H9 (cell line): Measurements from ENCODE around the gene AJAP1. TPM values are rescaled to one million over a fixed set of nuclear protein-coding genes. Genes with fewer than 3 reads are reported as not detected.

ENCODE experiments used
- DNase-seq: peaks from one replicate; pipeline ENCODE4 v3.0.0-alpha.2; 2017
- H2AFZ ChIP-seq: one replicate; pipeline ENCODE4 v1.6.1; 2013; ENCODE audit warnings: mild to moderate bottlenecking, low read length, control low read depth, moderate library complexity
- H2AK5ac ChIP-seq: 2 replicates; pipeline ENCODE4 v1.6.1; 2013; ENCODE audit warnings: low read length, control low read depth, mixed read lengths; ENCODE audit not compliant: insufficient read length
- H2BK120ac ChIP-seq: one replicate; pipeline ENCODE4 v1.6.1; 2013; ENCODE audit warnings: low read depth, mild to moderate bottlenecking, low read length, control low read depth, inconsistent platforms; ENCODE audit not compliant: poor library complexity, severe bottlenecking
- H2BK12ac ChIP-seq: 2 replicates; pipeline ENCODE4 v1.6.1; 2013; ENCODE audit warnings: low read length, control low read depth, mixed read lengths, low read depth; ENCODE audit not compliant: insufficient read length
- H2BK15ac ChIP-seq: 2 replicates; pipeline ENCODE4 v1.6.1; 2013; ENCODE audit warnings: low read depth, low read length, control low read depth
- H2BK20ac ChIP-seq: one replicate; pipeline ENCODE4 v1.6.1; 2013; ENCODE audit warnings: low read depth, mild to moderate bottlenecking, low read length, control low read depth, inconsistent platforms; ENCODE audit not compliant: poor library complexity, severe bottlenecking
- H2BK5ac ChIP-seq: 2 replicates; pipeline ENCODE4 v1.6.1; 2013; ENCODE audit warnings: low read length, control low read depth, mixed read lengths; ENCODE audit not compliant: insufficient read length
- H3K14ac ChIP-seq: 2 replicates; pipeline ENCODE4 v1.6.1; 2013; ENCODE audit warnings: low read length, control low read depth; ENCODE audit not compliant: insufficient read depth
- H3K18ac ChIP-seq: 2 replicates; pipeline ENCODE4 v1.6.1; 2013; ENCODE audit warnings: low read depth, mild to moderate bottlenecking, mixed read lengths, low read length, control low read depth; ENCODE audit not compliant: insufficient read length
- H3K23ac ChIP-seq: 2 replicates; pipeline ENCODE4 v1.6.1; 2013; ENCODE audit warnings: low read length, control low read depth, mixed read lengths, low read depth; ENCODE audit not compliant: insufficient read length
- H3K23me2 ChIP-seq: 2 replicates; pipeline ENCODE4 v1.6.1; 2013; ENCODE audit warnings: low read depth, mild to moderate bottlenecking, mixed read lengths, low read length, control low read depth; ENCODE audit not compliant: insufficient read length, poor library complexity, severe bottlenecking
- H3K27ac ChIP-seq: 2 replicates; pipeline ENCODE4 v1.5.1; 2013; ENCODE audit warnings: low read length, control low read depth, mixed read lengths, low read depth; ENCODE audit not compliant: insufficient read length
- H3K27me3 ChIP-seq: 2 replicates; pipeline ENCODE4 v1.6.1; 2013; ENCODE audit warnings: low read length, control low read depth, inconsistent platforms; ENCODE audit not compliant: insufficient read depth
- H3K4ac ChIP-seq: 2 replicates; pipeline ENCODE4 v1.6.1; 2013; ENCODE audit warnings: low read depth, mild to moderate bottlenecking, control low read depth, inconsistent platforms, low read length, moderate library complexity
- H3K4me1 ChIP-seq: 2 replicates; pipeline ENCODE4 v1.6.1; 2013; ENCODE audit warnings: low read length, control low read depth, inconsistent platforms; ENCODE audit not compliant: insufficient read depth
- H3K4me2 ChIP-seq: 2 replicates; pipeline ENCODE4 v1.6.1; 2013; ENCODE audit warnings: low read length, control low read depth, mixed read lengths; ENCODE audit not compliant: insufficient read length, insufficient read depth
- H3K56ac ChIP-seq: 2 replicates; pipeline ENCODE4 v1.6.1; 2013; ENCODE audit warnings: low read depth, mild to moderate bottlenecking, mixed read lengths, low read length, control low read depth; ENCODE audit not compliant: insufficient read length
- H3K79me1 ChIP-seq: 2 replicates; pipeline ENCODE4 v1.6.1; 2013; ENCODE audit warnings: low read depth, mild to moderate bottlenecking, moderate library complexity, low read length, control low read depth, inconsistent platforms; ENCODE audit not compliant: insufficient read depth, poor library complexity, severe bottlenecking
- H3K79me2 ChIP-seq: 2 replicates; pipeline ENCODE4 v1.6.1; 2013; ENCODE audit warnings: low read length, control low read depth, inconsistent platforms; ENCODE audit not compliant: insufficient read depth
- H3K9ac ChIP-seq: 2 replicates; pipeline ENCODE4 v1.6.1; 2013; ENCODE audit warnings: low read length, control low read depth, mixed read lengths; ENCODE audit not compliant: insufficient read length; ENCODE audit errors: extremely low read depth
- H3K9me3 ChIP-seq: one replicate; pipeline ENCODE4 v1.6.1; 2013; ENCODE audit warnings: low read depth, low read length, inconsistent platforms; ENCODE audit not compliant: control insufficient read depth
- H3T11ph ChIP-seq: one replicate; pipeline ENCODE4 v1.6.1; 2013; ENCODE audit warnings: mild to moderate bottlenecking, low read length, control low read depth, inconsistent platforms
- H4K20me1 ChIP-seq: one replicate; pipeline ENCODE4 v1.6.1; 2013; ENCODE audit not compliant: control insufficient read depth, insufficient read length, insufficient read depth
- H4K5ac ChIP-seq: 2 replicates; pipeline ENCODE4 v1.6.1; 2013; ENCODE audit warnings: low read depth, mild to moderate bottlenecking, mixed read lengths, low read length, control low read depth; ENCODE audit not compliant: insufficient read length
- H4K8ac ChIP-seq: replicated peaks from 2 replicates; pipeline ENCODE4 v1.6.1; 2013; ENCODE audit warnings: low read length, control low read depth, mixed read lengths, low read depth; ENCODE audit not compliant: insufficient read length
- H4K91ac ChIP-seq: 2 replicates; pipeline ENCODE4 v1.6.1; 2013; ENCODE audit warnings: low read depth, mild to moderate bottlenecking, moderate library complexity, mixed read lengths, low read length, control low read depth; ENCODE audit not compliant: insufficient read length
- H3K27ac Mint-ChIP-seq, 3 experiments: 2 replicates in 2 of 3; 3 replicates in 1 of 3; pipeline ENCODE4 v1.8.0; 2020 to 2021; ENCODE audit warnings: mixed read lengths in 3 of 3, mild to moderate bottlenecking in 1 of 3, moderate library complexity in 1 of 3
- H3K27me3 Mint-ChIP-seq: 2 replicates; pipeline ENCODE4 v1.8.0; 2021; ENCODE audit warnings: low read depth, mild to moderate bottlenecking, moderate library complexity, mixed read lengths
- H3K36me3 Mint-ChIP-seq, 3 experiments: 2 replicates in 2 of 3; 3 replicates in 1 of 3; pipeline ENCODE4 v1.8.0; 2020 to 2021; ENCODE audit warnings: low read depth in 3 of 3, mixed read lengths in 3 of 3; ENCODE audit not compliant: insufficient read depth in 1 of 3
- H3K4me1 Mint-ChIP-seq, 2 experiments: 2 replicates each; pipeline ENCODE4 v1.8.0; 2020; ENCODE audit warnings: mixed read lengths in 2 of 2
- H3K4me3 Mint-ChIP-seq, 2 experiments: 2 replicates in 1 of 2; 3 replicates in 1 of 2; pipeline ENCODE4 v1.8.0; 2020 to 2021; ENCODE audit warnings: mild to moderate bottlenecking in 2 of 2, mixed read lengths in 2 of 2, moderate library complexity in 1 of 2
- H3K9me3 Mint-ChIP-seq, 2 experiments: 2 replicates in 1 of 2; 3 replicates in 1 of 2; pipeline ENCODE4 v1.8.0; 2020; ENCODE audit warnings: mild to moderate bottlenecking in 2 of 2, mixed read lengths in 2 of 2, moderate library complexity in 1 of 2
- CTCF ChIP-seq: fragments of 200-600 bp; sonication (generic); conservative IDR thresholded peaks from 3 replicates; pipeline ENCODE4 v1.8.0; 2021; ENCODE audit warnings: antibody characterized with exemption, mild to moderate bottlenecking
- WGBS: extraction: QIAGEN DNeasy Blood & Tissue Kit; methylation state at CpG from one replicate; pipeline ENCODE4 v1.1.7; 2013; ENCODE audit warnings: missing lambda C conversion rate, low lambda C conversion rate, mixed read lengths; ENCODE audit not compliant: insufficient read length; ENCODE audit errors: extremely low coverage; 5-methylcytosine and 5-hydroxymethylcytosine counted together
- total RNA-seq: library from RNA; stranded (reverse); gene quantifications from 2 replicates; pipeline ENCODE4 v1.2.1, GENCODE V29; 2021

AJAP1 gene
- total RNA-seq, 1 experiment from 2014 or later = 8.6 TPM

- H3K14ac ChIP-seq = no peak overlapping the region
- H2AFZ ChIP-seq = no peak overlapping the region
- H3K4me2 ChIP-seq = no peak overlapping the region
- Mint-ChIP-seq H3K4me1 (peaks cover 27 to 37% of the 10 kb centered on the region in 2 experiments), H3K9me3 (peaks cover 8 to 12% of the 10 kb centered on the region in 2 experiments), H3K27ac (no peak overlapping the region), H3K4me3 (no peak overlapping the region), H3K27me3 (peaks cover 39% of the 10 kb centered on the region), H3K36me3 (peaks cover 3 to 10% (median 9%) of the 10 kb centered on the region in 3 experiments; a peak in 5 of 7 replicates)
- no peak overlapping the region for H3K4ac ChIP-seq
- H2BK12ac ChIP-seq = no peak overlapping the region
- no peaks in the 10 kb centered on the region for H3K27me3 ChIP-seq
- no peak overlapping the region for H3K23ac ChIP-seq
- H2BK20ac ChIP-seq = no peak overlapping the region
- H3K9ac ChIP-seq = no peak overlapping the region
- H3K9me3 ChIP-seq = no peaks in the 10 kb centered on the region
- no peak overlapping the region for H4K5ac ChIP-seq
- peaks cover 3% of the 10 kb centered on the region; the same call in 1 of the 2 replicates for H3K4me1 ChIP-seq
- no peak overlapping the region for H3T11ph ChIP-seq
- no peak overlapping the region for H4K91ac ChIP-seq
- TF ChIP-seq CTCF = no peak
- no peak overlapping the region for H3K18ac ChIP-seq
- no peak overlapping the region for H3K27ac ChIP-seq
- no peaks in the 10 kb centered on the region for H4K20me1 ChIP-seq
- H3K79me1 ChIP-seq = no peaks in the 10 kb centered on the region
- H3K79me2 ChIP-seq = no peaks in the 10 kb centered on the region
- H2AK5ac ChIP-seq = no peak overlapping the region
- no peak overlapping the region for H2BK5ac ChIP-seq
- WGBS = no CpG with 5 or more reads among the region's 5 CpGs
- no peak for DNase-seq
- H3K23me2 ChIP-seq = no peaks in the 10 kb centered on the region
- no peak overlapping the region for H3K56ac ChIP-seq
- no peak overlapping the region for H4K8ac ChIP-seq
- no peak overlapping the region for H2BK15ac ChIP-seq
- H2BK120ac ChIP-seq = no peak overlapping the region
Observed at GRCh38 chr1:4760088-4760487, 105.7 kb downstream of the AJAP1 start.
